Stimulated activated CD8-positive, alpha-beta memory T cell treated with anti-CD3 and anti-CD28 coated beads, Interleukin-4, amount 100 ng/mL, for 24 hours (primary cell): ENCODE data around the gene GOLGA2.

Experiments
- DNase-seq: peaks from one replicate; pipeline ENCODE4 v3.0.0-alpha.2; 2020; ENCODE audit warnings: low read depth

The GOLGA2 gene

GRCh38 chr9:128275198-128276007, at the start of gene GOLGA2:
Gene GOLGA2, minus strand, starts transcription at chr9:128276007. Its CDS starts 31 bp downstream, at chr9:128275976.
- no peak for DNase-seq

DNA sequence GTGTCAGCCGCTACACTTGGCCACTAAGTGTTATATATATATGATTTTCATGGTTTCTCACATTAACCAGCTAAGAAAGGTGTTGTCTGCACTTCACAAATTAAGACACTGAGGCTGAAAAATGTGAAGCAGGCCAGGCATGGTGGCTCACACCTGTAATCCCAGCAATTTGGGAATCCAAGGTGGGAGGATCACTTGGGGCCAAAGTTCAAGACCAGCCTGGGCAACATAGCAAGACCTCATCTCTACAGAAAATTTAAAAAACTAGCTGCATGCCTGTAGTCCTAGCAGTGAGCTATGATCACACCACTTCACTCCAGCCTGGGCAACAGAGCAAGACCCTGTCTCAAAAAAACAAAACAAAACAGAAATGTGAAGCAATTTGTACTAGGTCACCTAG, 48.6 kb upstream of the GOLGA2 start:
- no peak for DNase-seq

- no peak for DNase-seq
These were observed 48.0 kb upstream of the GOLGA2 start for GRCh38 chr9:128323791-128324190.

GRCh38 chr9:128323212-128323730, 47.5 kb upstream of the GOLGA2 start:
- no peak for DNase-seq

DNA sequence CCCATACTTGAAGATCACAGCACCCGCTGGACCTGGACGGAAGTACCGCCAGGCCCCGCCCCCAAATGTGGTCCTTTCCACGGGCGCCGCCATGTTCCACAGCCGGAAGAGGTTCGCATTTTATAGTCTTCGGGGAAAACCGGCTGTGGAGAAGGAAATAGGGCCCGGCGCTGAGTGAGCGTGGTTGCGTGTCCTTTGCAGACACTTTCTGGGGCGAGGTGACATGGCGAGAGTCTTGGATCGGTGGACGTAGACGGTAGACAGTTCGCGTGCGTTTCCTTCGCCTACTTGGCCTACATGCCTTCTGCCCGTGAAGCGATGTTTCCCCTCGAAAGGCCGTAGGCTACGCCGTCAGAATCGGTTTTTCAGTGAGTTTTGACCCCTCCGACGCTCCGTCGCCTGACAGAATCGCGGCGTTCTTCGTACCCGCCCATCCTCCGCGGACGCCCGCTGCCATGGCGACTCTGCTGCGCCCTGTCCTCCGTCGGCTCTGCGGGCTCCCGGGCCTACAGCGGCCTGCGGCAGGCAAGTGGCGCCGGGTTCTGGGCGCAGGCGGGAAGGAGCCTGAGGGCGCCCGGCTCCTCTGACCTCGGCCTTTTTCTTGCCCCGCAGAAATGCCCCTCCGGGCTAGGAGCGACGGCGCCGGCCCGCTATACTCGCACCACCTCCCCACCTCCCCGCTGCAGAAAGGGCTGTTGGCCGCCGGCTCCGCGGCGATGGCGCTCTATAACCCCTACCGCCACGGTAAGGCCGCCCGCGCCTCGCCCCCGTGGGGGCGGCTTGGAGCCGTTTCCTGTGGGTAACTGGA, 46.8 kb upstream of the GOLGA2 start, which contains the start of the genes COQ4 and TRUB2:
Gene COQ4 (plus strand): TSS at position 436 of the 808 bp plus-strand sequence. CDS start 20 bp downstream, at position 456.
Gene TRUB2 (minus strand): TSS at position 44 of the 808 bp plus-strand sequence. CDS start 39 bp downstream, at position 5.
- peak; percentile 91 for DNase-seq

DNA sequence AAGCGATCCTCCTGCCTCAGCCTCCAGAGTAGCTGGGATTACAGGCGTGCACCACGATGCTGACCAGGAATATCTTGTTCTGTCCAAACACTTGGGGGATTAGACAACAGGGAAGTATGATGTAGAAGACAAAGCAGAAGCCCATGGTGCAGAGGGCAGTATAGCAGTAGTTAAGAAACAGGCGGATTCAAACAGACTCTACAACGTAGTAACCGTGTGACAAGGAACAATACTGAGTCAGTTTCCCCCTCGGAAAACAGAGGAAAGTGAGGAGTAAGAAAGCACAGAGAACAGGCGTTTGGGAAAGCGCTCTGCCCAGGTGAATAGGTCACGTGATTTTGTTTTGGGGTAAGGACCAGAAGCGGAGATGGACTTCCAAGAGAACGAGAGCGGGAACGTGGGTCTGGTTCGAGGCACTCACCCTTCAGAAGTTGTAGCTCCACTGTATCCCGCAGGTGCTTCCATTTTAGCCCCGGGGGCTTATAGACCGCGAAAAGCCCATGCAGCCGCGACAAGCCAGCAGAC, 46.1 kb upstream of the GOLGA2 start:
- no peak for DNase-seq

DNA sequence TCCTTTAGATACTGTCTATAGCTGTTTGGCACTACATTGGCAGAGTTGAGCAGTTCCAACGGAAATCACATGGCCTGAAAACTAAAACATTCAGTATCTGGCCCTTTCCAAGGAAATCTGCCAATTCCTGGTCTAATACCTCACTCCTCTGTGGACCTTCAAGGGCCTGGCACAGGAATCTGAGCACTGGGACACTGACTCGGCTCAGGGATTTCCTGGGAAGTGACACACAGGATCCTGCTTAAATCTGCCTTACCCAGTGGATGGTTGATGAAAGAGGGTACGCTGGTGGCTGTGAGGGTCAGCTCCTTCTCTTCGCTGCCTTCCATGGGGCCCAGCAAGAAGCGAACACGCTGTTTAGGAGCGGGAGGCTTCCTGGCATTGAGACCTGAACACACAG, 45.5 kb upstream of the GOLGA2 start:
- DNase-seq: no peak

DNA sequence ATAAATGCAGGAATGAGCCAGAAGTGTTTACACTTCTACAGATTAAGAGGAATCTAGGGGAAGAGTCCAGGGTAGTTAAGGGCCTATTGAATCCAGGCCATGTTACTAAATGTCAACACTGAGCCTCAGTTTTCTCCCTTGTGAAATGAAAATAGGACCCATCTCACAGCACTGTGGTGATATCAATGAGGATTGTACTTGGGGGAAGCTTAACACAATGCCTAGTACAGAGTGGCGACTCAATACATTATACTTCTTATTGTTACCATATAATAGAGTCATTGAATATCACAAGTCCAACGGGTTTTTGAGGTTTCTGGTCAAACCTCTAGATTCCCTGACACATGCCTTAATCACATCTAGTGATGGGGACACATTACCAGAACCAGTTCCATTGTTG, 41.8 kb upstream of the GOLGA2 start:
- DNase-seq: no peak

DNA sequence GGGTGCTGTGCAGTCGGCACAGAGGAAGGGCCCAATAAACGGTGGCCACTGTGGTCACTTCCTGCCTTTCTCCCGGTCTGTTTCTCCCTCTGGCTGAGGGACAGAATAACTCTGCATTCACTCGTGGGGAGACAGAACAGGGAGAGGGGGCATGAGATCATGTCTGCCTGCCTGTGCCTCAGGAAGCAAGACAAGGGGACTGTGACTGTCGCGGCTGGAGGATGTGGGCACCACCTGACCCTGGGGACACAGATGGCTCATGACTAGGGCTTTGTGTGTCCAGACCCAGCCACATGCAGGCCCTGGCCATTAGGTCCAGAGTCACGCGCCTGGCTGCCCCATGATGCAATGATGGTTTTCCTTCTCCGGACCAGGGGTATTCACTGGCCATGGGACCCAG, 40.6 kb upstream of the GOLGA2 start:
- no peak for DNase-seq

DNA sequence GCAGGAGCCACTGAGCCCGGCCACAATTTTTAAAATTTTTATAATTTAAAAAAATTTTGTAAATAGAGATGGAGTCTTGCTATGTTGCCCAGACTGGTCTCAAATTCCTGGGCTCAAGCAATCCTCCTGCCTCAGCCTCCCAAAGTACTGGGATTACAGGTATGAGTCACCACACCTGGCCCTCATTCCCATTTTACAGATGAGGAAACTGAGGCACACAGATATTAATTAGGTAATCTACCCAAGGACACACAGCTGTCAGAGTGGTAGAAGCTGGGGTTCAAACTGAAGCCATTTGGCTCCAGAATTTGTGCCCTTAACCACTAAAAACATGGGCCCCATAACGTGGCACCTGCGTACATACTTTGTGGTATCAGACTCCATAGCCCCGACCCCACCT, 38.9 kb upstream of the GOLGA2 start:
- no peak for DNase-seq

DNA sequence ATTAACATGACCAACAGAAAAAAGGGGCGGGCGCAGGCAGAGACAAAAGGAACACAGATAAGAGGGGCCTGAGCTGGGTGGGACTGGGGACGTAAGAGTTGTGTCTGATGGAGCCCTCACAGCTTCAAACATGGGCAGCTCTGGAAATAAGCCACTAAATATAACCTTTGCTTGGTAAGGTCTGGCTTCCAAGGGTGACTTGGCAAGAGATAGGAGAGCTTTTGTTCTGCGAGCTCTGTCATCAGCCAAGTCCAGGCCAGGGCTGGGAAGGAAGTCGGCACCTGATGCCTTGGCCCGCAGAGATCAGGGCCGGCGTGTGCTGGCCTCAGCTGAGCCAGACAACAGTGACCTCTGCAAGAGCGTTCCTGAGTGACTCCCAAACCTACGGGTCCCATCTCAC, 34.7 kb upstream of the GOLGA2 start:
- DNase-seq: no peak

DNA sequence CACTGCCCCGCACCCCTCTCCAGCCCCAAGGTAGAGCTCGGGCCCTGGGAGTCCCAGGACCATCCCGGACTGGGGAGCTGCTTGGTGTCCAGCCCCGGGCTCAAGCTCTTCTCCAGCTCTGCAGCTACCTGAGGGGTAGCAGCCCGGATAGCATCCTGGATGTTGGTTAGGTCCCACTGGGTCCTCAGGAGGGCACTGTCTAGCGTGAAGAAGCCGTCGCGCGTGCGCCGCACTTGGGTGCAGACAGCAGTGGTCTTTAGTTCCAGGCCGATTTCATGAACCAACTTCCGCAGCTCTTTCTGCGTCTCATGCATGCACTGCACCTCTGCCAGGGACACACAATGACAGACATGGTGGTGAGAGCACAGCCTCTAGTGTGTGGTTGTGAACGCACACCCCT, 33.7 kb upstream of the GOLGA2 start:
- DNase-seq: no peak

- DNase-seq: no peak
These were observed 29.1 kb upstream of the GOLGA2 start for GRCh38 chr9:128304971-128305288.

- DNase-seq: no peak
These were observed 28.5 kb upstream of the GOLGA2 start for GRCh38 chr9:128304136-128304970.

DNA sequence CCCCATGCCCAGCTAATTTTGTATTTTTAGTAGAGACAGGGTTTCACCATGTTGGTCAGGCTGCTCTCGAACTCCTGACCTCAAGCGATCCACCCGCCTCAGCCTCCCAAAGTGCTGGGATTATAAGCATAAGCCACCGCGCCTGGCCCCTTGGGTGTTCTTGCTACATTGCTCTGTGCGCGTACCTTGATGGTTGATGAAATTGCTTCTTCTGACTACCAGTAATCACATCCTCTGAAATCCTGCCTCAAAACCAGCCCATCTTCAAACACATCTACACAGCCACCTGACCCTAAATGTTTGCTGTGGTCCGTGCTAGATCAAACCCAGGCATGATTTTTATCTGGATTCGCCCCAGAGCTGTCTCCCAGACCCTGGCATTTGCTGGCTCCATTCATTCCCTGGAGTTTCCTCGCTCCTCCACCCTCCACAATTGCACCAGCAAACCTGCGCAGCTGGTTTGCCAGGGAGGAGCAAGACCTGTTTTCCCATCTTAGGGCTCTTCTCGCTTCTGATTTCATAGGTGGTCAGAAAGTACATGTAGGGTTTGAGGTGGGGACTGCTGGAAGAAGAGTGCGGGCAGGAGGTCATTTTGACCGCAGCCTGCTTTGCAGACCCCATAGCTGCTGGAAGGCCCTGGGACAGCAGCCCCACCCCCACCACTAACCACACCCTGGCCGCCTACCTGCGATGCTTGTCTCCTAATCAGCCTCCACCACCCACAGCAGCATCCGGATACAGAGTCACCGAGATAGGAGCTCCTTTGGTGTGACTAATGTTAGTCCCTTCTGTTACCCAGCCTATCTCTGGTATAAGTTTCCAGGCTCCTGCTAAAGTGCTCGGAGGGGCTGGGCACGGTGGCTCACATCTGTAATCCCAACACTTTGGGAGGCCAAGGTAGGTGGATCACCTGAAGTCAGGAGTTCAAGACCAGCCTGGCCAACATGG, 23.0 kb upstream of the GOLGA2 start:
- no peak for DNase-seq

- no peak for DNase-seq
These were observed 21.5 kb upstream of the GOLGA2 start for GRCh38 chr9:128297221-128297773.

DNA sequence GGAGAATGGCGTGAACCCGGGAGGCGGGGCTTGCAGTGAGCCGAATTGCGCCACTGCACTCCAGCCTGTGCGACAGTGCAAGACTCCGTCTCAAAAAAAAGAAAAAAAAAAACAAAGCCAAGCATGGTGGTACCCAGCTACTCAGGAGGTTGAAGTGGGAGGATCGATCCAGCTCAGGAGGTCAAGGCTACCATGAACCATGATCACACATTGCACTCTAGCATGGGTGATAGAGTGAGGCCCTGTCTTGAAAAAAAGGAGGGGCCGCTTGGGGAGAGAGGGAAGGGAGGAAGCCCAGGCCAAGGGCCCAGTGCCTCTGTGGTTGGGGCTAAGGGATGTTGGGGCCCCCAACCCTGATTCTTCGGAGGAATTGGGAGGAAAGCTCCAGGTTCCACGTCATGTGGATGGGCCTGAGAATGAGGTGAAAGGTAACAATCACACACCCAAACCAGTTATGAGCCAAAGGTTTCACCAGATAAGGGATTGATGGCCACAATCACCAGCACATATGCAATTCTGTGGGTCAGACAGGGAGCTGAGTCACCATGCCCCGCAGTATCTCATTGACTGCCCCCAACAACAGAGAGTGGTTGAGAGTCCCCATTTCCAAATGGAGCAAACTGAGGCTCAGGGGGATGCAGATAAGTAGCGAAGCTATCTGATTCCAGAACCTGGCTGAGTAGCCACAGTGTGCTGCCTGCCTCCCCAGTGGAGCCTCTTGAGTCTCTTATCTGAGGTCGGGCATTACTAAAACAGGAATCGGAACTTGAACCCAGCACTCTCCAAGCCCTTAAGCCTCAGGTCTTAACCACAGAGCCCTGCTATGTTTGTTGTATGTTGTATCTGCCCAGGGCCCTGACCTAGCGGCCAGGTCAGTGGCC, 20.8 kb upstream of the GOLGA2 start:
- DNase-seq: no peak

DNA sequence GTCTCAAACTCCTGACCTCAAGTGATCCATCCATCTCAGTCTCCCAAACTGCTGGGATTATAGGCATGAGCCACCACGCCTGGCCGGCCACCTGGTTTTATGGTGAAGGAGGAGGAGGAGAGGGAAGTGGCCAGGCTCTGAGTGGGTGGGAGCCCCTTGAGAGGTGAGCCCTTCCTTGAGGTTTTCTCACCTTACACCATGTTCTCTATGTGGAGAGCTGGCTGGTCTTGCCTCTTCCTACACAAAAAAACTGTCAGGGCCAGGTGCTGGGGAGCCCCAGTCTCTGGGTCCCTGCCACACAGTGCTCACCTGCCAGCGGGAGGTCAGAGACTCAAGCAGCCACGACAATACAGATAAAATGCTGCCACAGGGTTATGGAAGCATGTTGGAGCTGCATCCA, 18.3 kb upstream of the GOLGA2 start:
- no peak for DNase-seq

DNA sequence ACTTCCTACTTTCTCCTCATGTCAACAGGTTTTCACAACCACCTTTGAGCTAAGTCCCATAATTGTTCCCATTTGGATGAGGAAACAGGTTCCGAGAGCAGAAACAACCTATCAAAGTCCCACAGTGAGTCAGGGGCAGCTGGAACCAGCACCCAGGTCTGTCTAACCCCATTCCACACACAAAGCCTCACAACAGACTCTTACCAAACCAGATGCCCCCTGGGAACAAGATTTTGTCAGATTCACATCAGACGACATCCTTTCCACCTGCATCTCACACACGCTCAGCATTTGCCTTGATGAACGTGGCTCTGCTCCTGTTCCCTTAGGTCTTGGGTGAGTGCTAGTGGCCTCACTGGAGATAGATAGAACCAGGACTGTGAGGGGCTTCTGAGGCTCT, 17.3 kb upstream of the GOLGA2 start:
- DNase-seq: no peak
